Esophagus muscularis mucosa (tissue), 4 donors: ENCODE data around the gene MEGF9.

ENCODE experiments used
- CTCF ChIP-seq, 3 experiments: fragments of 200-600 bp in 2 of 3; fragments of 450-650 bp in 1 of 3; sonication (generic) in 2 of 3; IDR thresholded peaks; one replicate each; pipeline ENCODE4 v1.5.1; 2017 to 2019; ENCODE audit warnings: antibody characterized with exemption in 3 of 3, mild to moderate bottlenecking in 2 of 3, moderate library complexity in 1 of 3
- EP300 ChIP-seq: sonication (generic); formaldehyde crosslinking; IDR thresholded peaks from one replicate; pipeline ENCODE4 v1.6.1; 2017; ENCODE audit warnings: antibody characterized with exemption
- POLR2A ChIP-seq: fragments of 450-650 bp; IDR thresholded peaks from one replicate; pipeline ENCODE4 v1.6.1; 2017; ENCODE audit warnings: antibody characterized with exemption, moderate library complexity, mild to moderate bottlenecking, low read depth
- POLR2AphosphoS5 ChIP-seq, 2 donors: sonication (generic); formaldehyde crosslinking; IDR thresholded peaks; one replicate each; pipeline ENCODE4 v1.6.1; 2017; ENCODE audit warnings: antibody characterized with exemption in 2 of 2

- TF ChIP-seq CTCF (IDR thresholded peaks at IDR 0.05) (no peak), POLR2A (no peak), EP300 (no peak), POLR2AphosphoS5 (IDR thresholded peaks at IDR 0.05) (no peak)
Measured at GRCh38 chr9:120710110-120710981, 3.9 kb downstream of the MEGF9 start.
